OCI-LY3 (cell line): ENCODE measurements around the gene TRAF3IP3.

Source experiments
- EZH2phosphoT487 ChIP-seq: fragments of 200-600 bp; shearing (Covaris generic); IDR thresholded peaks from 2 replicates; pipeline ENCODE4 v1.6.1; 2018; ENCODE audit warnings: antibody characterized with exemption, mixed run types, low read depth
- TF ChIP-seq, protein P1 (sequence below): fragments of 200-600, 300-600 bp; sonication (generic); IDR thresholded peaks from 2 replicates; pipeline ENCODE4 v1.5.1; 2014; ENCODE audit warnings: antibody characterized with exemption, low read length, low read depth

GRCh38 chr1:209732725-209733124 lies 23.1 kb upstream of the TRAF3IP3 start:
- TF ChIP-seq, protein P1, sequence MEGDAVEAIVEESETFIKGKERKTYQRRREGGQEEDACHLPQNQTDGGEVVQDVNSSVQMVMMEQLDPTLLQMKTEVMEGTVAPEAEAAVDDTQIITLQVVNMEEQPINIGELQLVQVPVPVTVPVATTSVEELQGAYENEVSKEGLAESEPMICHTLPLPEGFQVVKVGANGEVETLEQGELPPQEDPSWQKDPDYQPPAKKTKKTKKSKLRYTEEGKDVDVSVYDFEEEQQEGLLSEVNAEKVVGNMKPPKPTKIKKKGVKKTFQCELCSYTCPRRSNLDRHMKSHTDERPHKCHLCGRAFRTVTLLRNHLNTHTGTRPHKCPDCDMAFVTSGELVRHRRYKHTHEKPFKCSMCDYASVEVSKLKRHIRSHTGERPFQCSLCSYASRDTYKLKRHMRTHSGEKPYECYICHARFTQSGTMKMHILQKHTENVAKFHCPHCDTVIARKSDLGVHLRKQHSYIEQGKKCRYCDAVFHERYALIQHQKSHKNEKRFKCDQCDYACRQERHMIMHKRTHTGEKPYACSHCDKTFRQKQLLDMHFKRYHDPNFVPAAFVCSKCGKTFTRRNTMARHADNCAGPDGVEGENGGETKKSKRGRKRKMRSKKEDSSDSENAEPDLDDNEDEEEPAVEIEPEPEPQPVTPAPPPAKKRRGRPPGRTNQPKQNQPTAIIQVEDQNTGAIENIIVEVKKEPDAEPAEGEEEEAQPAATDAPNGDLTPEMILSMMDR = no peak
- TF ChIP-seq EZH2phosphoT487 = no peak
